ENCODE measurements around the gene RHOU.
A peak's percentile ranks its signal among the peaks of the same experiment; 100 is the strongest.
"Not testable (repeated sequence)": the region's sequence is repeated elsewhere in the genome, so short reads cannot be mapped to it uniquely, and the experiment has no call there.

The RHOU gene

DNA sequence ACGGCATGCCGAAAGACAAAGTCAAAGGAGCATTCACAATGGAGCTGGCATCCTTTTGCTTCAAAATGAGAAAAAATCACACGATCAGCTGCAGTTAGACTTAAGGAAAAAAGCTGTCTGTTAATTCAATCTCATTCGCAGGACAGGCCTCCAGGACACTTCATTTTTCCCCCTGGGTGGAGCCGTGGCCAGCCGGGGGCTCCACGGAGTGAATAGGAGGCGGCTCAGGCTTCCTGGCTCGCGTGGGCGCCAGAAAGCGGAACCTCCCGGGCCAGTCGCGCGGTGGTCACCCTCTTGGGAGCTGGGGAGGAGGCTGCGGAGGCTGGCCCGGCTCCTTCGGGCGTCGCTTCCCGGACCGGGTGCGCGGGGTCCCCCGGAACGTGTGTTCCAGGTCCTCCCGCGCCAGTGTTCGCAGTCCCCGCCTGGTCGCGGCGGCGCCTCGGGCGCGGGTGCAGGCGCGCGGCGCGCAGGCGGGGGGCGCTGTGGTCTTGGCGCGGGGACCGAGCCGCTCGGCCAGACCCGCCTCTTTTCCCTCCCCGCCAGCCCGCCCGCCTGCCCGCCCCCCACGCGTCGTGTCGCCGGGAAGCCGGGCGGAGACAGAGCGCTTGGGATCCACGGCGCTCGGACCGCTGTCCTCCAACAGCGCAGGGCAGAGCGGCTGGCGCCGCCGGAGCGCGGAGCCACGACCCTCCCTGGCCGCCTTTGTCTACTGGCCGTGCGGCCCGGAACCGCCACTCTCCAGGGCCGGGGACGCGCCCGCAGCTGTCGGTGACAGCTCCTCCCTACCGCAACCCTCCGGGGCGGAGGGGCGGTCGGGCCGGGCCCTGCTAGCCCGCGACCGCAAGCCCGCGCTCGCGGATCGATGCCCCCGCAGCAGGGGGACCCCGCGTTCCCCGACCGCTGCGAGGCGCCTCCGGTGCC lies at the start of gene RHOU:
RHOU (plus strand) TSS at position 599 of the 921 bp plus-strand sequence; CDS start at position 863, 264 bp downstream.
- peak; percentile 37 for DNase-seq

DNA sequence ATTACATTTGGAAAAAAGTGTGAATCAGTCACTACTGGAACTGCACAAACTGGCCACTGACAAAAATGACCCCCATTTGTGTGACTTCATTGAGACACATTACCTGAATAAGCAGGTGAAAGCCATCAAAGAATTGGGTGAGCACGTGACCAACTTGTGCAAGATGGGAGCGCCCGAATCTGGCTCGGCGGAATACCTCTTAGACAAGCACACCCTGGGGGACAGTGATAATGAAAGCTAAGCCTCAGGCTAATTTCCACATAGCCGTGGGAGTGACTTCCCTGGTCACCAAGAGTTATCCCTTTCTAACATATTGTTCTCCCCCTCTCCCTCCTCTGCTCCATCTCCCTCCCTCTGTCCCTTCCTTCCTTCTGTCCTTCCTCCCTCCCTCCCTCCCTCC lies 47.7 kb upstream of the RHOU start:
- no peak for DNase-seq

- no peak for DNase-seq
Observed at GRCh38 chr1:228689255-228689654, 46.0 kb upstream of the RHOU start.

DNA sequence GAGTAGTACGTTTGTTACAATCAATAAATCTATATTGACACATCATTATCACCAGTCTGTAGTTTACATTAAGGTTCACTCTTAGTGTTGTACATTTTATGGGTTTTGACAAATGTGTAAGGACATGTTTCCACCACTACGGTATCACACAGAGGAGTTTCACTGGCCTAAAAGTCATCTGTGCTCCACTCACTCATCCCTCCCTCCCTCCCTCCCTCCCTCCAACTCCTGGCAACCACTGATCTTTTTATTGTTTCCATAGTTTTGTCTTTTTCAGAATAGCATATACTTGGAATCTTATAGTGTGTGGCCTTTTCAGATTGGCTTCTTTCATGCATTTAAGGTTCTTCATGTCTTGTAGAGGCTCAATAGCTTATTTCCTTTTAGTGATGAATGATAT lies 44.1 kb upstream of the RHOU start:
- no peak for DNase-seq

DNA sequence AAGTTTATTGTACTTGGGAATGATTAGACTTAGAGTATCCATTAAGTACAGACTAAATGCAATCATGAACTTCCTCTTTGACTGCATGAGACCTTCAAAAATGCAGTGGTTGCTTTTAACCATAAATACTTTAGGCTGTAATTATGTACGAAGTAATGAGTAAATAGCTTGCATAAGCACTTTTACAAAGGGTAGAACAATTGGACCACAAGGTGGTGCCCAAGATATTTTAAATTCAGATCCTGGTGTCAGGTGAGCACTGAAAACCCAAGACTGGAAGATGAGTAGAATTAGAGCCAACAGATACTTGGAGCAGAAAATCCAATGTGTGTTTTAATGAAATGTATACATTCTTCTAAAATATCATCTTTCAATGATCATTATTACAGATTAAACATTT lies 43.4 kb upstream of the RHOU start:
- DNase-seq = peak; percentile 27

DNA sequence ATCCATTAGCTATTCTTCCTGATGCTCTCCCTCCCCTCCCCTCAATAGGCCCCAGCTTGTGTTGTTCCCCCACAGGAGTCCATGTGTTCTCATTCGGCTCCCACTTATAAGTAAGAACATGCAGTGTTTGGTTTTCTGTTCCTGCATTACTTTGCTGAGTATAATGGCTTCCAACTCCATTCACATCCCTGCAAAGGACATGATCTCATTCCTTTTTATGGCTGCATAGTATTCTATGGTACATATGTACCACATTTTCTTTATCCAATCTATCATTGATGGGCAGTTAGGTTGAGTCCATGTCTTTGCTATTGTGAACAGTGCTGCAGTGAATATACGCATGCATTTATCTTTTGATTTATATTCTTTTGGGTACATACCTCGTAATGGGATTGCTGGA lies 40.8 kb upstream of the RHOU start:
- not testable (repeated sequence) for DNase-seq

DNA sequence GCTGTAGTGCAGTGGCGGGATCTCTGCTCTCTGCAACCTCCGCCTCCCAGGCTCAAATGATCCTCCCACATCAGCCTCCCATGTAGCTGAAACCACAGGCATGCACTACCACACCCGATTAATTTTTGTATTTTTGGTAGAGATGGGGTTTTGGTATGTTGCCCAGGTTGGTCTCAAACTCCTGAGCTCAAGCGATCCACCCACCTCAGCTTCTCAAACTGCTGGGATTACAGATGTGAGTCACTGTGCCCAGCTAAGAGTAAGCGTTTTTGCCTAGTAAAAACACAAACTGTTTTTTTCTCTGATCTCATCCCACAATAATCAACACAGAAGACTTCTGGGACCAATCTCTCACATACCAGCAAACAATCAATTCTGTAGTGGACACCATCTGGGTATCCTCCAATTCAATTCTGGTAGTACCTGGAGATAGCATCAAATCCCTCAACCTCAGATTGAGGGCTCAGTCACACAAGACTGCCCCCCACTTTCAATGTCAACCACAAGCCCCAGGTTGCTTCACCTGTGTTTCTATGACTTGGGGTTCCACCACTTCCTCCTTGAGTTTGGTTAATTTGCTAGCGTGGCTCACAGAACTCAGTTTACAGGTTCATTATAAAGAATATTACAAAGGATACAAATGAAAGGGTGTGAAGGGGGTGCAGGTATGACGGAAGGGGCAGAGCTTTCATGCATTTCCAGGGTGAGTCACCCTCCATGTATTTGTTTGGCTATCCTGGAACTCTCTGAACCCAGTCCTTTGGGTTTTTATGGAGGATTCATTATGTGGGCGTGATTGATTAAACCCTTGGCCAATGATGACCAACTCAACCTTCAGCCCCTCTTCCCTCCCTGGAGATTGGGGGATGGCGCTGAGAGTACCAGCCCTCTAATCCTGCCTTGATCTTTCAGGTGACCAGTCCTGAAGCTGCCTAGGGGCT lies 40.0 kb upstream of the RHOU start:
- no peak for DNase-seq

GRCh38 chr1:228697207-228698016 lies 37.9 kb upstream of the RHOU start:
- DNase-seq = peak; percentile 36

DNA sequence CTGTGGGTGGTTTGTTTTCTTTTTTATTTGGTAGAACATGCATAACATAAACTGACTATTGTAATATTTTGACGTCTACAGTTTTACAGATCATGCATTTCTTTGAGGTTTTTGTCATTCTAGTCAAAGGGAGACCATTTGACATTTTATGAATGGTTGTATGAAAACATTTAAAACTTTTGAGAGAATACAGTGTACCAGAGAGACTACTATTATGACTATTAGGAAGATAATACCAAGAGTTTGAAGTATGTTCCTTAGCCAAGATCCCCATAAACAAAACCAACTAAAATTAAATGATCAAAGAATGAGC lies 37.3 kb upstream of the RHOU start:
- no peak for DNase-seq

DNA sequence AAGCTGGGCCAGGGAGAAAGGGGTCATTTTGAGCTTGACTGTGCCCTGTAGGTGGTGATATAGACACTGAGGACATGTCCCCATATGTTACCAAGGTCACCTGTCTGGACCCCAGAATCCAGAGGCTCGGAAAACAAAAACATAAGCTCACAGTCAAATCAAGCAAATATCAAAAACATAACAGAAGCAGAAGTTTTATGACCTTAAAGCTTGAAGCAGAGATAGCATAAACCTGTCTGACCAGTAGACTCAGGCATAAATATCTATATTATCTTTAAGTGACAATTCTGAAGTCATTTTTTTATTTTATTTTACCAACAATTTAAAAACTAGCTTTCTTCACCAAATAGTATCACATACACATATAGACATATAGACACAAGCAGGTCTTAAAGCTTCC lies 32.8 kb upstream of the RHOU start:
- DNase-seq = no peak

DNA sequence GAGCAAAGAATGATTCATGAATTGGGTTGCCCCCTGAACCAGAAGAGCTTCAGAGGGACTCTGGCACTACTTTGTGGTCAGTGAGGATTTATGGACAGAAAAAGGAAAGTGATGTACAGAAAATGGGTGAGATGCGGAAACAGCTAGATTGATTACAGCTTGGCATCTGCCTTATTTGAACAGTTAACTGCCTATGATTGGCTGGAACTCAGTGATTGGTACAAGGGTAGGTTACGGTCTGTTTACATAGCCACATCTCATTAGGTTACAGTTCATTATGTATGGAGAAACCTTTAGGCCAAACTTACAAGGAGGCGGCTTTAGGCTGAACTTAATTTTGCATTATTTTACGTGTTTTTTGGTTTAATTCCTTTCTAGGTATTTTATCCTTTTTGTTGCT lies 29.0 kb upstream of the RHOU start:
- DNase-seq = no peak

GRCh38 chr1:228717081-228717480 lies 18.2 kb upstream of the RHOU start:
- no peak for DNase-seq

DNA sequence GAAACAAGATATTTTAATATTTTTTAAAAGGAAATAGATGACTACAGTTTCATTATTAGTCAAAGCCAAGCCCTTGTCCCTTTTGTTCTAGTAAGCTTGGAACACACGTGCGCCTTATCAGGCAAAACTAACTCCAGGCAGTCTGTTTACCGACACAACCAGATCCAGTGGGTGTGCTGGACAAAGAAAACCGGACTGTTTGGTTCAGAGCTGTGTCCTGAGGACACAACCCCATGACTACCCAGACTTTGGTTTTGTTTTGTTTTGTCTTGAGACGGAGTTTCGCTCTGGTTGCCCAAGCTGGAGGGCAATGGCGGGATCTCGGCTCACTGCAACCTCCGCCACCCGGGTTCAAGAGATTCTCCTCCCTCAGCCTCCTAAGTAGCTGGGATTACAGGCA lies 13.9 kb upstream of the RHOU start:
- no peak for DNase-seq

DNA sequence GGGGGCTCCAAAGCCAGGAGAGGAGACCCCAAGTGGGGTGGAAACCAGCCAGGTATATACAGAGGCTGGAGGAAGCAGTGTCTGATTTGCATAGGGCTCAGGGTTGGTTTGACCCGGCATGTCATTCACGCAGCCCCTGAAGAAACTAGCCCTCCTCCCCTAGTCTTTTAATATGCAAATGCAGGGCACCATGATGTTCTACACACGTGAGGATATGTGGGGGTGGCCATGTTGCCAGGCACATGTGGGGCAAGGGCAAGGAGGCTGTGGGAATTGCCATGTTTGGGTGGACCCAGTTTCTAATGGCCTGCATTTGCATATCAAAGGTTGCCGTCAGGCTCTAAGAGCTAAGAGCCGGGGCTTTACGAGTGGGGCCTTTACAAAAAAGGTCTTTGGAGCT lies 12.0 kb upstream of the RHOU start:
- no peak for DNase-seq

GRCh38 chr1:228723921-228724320 lies 11.4 kb upstream of the RHOU start:
- no peak for DNase-seq

DNA sequence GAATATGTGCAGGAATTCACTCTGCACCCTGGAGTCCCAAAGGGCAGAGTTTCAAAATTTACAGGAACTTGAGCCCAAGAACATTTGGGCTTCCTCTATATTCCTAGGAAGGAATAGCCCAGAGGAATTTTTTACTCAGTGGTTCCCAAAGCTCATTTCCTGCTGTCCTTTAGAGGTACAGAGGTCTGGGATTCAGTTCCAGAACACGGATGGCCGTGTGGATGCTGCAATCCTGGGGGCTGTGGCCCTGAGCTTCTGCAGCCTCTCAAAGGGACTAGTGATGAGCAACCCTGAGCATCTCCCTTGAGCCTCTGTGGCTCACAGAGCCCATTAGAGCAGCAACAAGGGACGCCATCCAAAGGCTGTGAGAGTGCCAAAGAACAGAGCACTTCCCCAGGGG lies 10.1 kb upstream of the RHOU start:
- DNase-seq = no peak

DNA sequence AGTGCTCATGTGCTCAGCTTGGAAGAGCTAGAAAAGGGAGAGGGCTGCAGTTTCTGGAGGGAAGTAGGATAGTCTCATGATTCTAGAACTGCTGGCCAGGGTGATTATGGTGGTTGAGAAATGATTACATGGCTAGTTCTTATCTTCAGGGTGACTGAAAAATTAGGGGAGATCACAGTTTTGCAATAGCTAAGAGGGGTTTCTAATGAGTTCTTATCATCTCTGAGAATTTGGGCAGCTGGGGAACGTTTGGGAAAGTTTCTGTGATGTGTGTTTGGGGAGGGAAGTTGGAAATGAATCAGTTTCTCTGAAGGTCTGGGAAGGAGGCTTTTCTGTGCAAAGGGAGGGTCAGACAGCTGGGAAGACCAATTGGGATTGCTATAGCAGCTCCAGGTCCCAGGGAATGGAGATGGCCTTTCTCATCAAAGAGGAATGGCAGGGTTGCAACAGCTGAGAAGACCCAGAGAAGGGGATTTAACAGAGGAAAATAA lies 7.6 kb upstream of the RHOU start:
- no peak for DNase-seq

GRCh38 chr1:228732426-228732825 lies 2.9 kb upstream of the RHOU start:
- no peak for DNase-seq

DNA sequence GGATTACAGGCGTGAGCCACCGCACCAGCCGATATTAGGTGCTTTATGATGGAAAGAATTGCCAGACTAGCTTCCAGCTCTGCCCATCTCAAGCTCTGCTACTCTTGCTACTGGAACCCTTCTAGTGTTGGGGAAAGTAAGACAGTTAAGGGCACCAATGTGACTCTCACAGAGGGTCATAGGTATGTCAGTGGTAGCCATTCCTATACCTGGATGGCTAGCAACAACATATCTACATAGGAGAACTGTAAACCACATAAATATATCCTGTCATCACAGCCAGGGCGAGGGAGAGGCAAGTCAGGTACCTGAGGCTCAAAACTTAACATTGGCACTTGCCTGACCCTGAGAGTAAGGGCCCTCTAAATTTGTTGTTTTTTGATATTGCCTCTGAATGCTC lies 1.7 kb upstream of the RHOU start:
- DNase-seq = no peak

DNA sequence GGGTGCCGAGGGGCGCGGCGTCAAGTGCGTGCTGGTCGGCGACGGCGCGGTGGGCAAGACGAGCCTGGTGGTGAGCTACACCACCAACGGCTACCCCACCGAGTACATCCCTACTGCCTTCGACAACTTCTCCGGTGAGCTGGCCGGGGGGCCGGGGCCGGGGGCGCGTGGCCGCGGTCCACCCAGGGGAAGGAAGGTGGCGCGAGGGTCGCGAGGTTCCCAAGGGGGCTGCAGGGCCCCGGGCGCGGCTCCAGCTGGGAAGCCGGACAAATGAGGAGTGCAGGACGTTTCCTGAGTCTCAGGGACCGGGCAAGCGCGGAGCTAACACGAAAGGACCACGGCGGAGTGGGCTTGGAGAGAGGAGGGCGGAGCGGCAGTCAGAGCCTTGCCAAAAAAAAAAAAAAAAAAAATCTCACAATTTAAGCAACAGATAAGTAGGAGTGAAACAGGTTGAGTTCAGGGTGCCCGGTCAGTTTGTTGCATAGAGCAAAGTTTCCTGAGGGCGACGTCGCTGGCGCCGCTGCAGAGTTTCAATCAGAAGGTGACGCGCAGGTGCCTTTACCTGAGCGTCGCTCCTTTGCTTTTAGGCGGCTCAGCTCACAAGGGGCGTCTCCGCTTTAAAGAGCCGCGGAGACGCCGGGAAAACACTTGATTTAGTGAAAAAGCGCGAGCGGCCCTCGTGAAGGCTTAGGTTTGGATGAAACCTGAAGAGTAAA lies 750 bp downstream of the RHOU start:
- DNase-seq = no peak

- DNase-seq = no peak
Observed at GRCh38 chr1:228736844-228737445, 1.7 kb downstream of the RHOU start.

GRCh38 chr1:228737601-228738041 lies 2.3 kb downstream of the RHOU start:
- DNase-seq = no peak

All from COR-L47 (cell line).